HG02798 (cell line): ENCODE measurements around the gene BRF1.
A peak's percentile ranks its signal among the peaks of the same experiment; 100 is the strongest.

Experiments used
- ATAC-seq: cut with Tn5 transposase; IDR thresholded peaks from one replicate; pipeline ENCODE4 v1.9.1; 2021; ENCODE audit warnings: mild to moderate bottlenecking; ENCODE audit not compliant: unreplicated experiment, poor library complexity

The BRF1 gene

DNA sequence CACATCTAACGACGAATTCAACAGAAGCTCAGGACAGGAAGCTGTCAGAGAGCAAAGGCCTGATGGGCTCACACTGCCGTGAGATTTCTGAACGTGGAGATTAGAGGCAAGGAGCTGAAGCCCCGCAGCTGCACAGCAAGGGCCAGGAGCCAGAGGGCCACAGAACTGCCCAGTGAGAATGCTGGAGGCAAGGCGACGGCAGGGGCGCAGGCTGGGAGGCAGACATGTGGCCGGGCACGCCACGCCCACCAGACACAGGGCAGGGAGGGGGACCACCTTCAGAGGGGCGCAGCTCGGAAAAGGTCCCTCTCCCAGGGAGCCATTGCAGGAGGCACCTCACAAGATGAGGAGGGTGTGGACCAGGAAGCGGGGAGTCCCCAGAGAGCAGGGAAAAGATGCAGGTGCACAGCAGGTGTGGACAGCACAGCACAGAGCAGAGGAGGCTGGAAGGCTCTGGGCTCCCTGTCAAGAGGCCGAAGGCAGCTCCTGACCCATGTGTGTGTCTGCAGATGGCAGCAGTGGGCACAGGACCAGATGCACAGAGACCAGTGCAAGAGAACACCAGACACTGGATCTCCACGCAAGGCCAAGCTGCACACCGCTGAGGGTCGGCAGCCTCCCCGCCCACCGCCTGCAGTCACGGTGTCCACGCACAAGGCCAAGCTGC lies 29.4 kb downstream of the BRF1 start:
- no peak for ATAC-seq

- no peak for ATAC-seq
These were observed 31.4 kb downstream of the BRF1 start for GRCh38 chr14:105269405-105269804.

DNA sequence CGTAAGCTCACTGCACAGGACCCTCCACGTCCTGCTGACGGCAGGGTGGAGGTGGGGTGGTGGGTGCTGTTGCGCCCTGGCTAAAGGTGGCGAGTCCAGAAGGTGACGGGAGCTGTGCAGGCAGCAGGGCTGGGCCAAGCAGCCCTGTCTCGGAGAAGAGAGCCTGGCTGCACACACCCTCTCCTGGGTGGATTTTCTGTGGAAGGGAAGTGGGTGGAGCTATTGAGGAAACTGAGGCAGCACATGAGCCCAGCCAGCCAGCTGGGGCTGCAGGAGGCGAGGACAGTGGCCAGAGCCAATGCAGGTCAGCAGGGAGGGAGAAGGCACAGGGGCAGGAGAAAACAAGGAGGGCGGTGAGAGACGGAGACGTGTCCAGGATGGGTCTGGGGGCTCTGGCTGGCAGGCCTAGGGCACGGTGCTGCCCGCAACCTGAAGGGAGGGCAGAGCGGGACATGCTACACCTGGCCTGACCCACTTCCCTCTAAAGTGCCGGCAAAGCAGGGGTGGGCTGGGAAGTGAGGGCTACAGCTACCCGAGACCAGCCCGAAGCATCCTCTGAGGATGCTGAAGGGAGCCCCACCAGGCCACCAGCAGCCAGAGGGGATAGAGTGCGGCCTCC lies 32.0 kb downstream of the BRF1 start:
- no peak for ATAC-seq

DNA sequence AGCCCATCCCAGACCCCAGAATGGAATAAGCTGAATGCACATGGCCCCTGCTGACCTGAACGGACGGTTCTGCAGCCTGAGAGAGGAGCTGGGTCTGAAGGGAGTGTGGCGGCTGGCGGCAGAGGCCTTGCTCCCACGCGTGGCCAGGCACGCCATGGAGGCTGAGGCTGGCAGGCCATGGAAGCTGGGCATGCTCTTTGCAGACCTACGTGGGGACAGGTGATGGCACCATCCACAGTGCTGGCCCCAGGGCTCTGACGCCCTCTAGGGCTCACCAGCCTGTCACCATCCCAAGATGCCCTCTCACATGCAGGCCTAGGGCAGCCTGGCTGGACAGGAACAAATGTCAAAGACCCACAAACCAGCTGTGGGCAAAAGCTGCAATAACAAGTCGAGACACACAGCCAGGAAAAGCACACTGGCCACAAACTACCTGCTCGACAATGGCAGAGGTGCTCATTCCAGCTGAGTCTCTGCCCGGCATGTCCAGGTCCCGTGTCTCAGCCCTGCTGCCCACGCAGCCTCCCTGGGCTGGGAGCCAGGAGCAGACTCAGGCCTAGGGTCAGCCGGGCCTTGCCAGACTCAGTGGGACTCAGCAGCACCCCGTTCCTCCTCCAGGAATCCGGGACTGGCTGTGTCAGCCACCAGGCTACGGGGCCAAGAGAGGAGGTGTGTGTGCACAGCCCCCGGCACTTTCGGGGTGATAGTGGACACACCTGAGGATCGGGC lies 32.8 kb downstream of the BRF1 start:
- ATAC-seq, result no peak

DNA sequence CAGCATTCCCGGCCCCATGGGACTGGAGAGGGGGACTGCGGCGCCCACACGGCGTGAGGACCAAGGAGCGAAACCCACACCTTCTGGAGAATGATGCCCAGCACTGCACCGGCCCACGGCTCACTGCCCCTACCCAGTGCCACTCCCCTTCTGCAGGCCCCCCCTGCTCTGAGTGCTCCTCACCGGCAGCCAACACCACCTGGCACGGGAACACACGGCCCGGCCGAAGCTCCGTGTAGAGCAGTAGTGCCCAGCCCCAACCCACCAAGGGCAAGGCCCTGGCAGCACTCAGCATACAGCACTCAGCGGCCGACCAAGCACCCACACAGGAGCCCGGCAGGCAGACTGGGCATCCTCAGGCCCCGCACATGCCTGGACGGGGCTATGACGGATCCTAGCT lies 39.0 kb downstream of the BRF1 start:
- ATAC-seq, result no peak

DNA sequence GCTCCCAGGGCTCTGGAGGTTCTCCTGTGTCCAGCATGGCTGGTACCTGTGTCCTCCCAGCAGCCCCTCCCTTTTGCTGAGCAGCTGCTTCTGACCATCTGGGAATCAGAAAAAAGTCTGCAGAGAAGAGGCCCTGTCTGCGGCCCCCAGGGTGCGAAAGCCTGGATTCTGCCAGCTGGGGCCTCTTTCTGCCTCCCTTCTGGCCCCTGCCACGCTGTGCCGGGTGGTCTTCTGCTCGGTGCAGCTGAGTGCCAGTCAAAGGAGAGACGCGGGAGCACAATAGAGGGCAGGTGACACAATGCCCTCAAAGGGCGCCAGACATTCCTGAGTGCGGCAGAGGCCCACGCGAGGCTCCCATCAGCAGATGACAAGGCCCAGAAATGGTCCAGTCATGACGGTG lies 39.8 kb downstream of the BRF1 start:
- no peak for ATAC-seq

DNA sequence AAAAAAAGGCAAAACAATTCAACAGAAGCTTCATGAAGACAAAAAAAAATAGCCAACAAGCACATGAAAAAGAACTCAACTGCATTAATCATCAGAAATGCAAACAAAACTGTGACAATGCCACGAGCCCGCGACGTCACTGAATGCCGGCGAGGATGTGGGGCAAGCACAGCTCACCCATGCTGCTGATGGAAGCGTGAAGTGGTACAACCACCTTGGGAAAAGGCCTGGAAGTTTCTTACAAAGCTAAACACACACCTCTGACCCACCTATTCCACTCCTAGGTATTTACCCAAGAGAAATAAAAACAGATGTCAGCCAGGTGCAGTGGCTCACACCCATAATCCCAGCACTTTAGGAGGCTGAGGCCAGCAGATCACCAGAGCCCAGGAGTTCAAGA lies 42.0 kb downstream of the BRF1 start:
- ATAC-seq, result no peak

GRCh38 chr14:105257464-105257863 lies 43.3 kb downstream of the BRF1 start:
- ATAC-seq, result no peak

DNA sequence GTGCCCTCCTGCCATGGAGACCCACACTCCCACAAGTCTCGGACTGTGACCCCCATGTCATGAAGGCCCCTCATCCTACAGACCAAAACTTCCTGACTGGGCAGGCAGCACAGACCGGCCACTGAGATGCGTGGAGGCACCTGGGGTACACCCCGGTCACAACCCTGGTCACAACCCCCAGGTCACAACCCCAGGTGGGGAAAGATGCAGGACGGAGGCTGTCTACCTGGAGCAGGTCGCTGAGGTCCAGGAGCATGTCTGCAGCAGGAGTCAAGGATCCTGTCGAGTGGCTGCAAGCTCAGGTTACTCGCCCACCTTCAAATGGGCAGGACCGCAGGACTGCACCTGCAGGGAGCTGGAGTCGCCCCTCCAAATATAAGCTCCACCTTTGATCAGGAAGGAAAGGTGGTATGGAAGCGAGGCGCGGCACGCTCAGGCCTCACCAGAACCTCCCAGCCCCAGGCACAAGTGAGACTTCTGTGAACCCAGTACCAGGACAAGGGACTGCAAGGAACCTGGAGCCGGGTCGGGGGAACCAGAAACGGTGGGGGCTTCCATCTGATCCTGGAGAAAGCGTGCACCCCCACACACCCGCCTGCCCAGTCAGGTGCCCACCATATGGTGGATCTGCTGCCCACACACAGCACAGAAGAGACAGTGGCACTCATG lies 44.4 kb downstream of the BRF1 start:
- ATAC-seq, result no peak

GRCh38 chr14:105255021-105255507 lies 45.7 kb downstream of the BRF1 start:
- no peak for ATAC-seq

DNA sequence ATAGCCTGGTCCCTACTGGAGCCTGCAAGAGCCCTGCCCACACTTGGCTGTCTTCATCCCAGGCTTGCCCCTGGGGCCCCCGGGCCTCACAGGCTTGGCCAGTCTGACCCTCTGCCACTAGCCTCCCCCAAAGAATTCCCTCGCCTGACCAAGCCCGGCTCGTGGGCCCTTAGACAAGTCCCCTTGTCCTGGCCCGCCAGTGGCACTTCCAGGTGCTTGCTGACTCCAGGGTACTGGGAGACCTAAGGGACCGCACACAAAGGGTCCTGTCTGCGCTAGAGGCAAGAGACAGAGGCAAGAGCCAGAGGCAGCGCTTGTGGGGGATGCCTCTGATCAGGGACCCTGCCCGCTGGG lies 47.5 kb downstream of the BRF1 start:
- ATAC-seq, result no peak

DNA sequence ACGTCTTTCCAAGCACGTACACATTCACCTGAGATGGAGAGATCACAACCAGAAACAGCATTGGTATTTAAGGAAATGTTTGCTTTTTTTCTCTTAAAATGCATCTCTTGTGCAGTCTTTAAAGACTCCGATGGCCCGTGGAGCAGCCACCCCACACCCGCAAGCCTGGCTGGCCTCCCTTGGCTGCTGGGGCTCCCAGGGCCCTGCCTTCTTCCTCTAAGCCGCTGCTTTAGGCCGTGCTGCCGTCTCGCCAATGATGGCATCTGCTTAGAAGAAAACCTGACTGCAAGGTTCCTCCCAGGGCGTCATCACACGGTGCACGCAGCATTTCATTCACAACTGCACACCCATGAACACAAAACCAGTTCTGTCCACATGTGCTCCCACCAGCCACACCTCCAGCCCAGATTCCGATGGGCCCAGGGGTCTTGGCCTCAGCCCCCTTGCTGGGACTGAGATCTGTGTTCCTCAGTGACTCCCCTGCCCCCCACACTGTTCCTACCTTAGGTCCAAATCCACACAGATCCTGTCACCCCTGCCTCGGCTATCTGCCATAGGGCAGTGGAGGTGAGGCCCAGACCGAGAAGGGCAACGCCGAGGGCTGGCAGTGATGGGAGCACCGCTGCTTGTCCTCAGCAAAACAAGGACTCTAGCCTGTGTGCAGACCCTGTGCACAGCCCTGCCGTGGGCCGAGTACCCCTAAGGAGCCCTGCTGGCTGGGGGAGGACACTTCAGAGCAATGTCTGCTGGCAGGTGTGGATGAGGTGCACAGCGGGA lies 48.1 kb downstream of the BRF1 start:
- ATAC-seq, result no peak

DNA sequence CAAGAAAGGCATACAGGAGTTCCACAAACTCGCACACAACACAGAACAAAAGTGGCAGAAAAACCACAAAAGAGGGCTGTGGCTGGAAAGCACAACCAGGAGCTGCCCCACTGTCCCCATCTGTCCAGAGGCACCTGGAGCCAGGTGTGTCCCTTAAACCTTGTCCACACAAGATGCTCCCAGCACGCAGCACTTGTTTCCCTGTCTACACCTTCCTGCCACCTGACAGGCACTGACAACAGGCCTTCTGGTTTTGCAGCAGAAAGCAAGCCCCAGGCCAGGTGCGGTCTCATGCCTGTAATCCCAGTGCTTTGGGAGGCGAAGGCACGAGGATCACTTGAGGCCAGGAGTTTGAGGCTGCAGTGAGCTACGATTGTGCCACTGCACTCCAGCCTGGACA lies 48.9 kb downstream of the BRF1 start:
- ATAC-seq, result no peak

DNA sequence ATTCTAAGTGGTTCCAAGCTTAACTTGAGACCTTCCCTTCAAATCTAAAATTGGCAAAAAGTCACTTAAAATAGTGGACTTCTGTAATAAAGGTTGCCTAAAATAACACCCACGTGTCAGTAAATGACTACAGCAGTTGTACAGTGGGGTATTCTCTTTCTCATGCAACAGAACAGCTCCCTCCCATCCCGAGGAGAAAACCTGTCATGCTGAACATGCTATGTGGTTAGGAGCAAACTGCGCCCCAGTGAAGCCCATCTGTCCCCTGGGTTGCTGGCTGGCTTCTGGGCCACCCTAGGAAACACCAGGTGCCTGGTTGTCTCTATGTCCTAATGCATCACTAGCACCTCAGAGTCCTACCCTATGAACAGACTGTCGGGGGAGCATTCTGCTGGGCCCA lies 49.8 kb downstream of the BRF1 start:
- no peak for ATAC-seq

DNA sequence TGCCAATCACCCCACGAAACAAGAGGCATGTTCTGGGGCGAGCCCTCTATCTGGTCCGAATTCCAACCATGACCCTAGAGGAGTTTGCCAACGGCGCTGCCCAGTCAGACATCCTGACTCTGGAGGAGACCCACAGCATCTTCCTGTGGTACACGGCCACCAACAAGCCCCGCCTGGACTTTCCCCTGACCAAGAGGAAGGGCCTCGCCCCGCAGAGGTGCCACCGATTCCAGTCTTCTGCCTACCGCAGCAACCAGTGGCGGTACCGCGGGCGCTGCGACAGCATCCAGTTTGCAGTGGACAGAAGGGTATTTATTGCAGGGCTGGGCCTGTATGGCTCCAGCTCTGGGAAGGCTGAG lies 50.8 kb downstream of the BRF1 start:
- ATAC-seq, result no peak

DNA sequence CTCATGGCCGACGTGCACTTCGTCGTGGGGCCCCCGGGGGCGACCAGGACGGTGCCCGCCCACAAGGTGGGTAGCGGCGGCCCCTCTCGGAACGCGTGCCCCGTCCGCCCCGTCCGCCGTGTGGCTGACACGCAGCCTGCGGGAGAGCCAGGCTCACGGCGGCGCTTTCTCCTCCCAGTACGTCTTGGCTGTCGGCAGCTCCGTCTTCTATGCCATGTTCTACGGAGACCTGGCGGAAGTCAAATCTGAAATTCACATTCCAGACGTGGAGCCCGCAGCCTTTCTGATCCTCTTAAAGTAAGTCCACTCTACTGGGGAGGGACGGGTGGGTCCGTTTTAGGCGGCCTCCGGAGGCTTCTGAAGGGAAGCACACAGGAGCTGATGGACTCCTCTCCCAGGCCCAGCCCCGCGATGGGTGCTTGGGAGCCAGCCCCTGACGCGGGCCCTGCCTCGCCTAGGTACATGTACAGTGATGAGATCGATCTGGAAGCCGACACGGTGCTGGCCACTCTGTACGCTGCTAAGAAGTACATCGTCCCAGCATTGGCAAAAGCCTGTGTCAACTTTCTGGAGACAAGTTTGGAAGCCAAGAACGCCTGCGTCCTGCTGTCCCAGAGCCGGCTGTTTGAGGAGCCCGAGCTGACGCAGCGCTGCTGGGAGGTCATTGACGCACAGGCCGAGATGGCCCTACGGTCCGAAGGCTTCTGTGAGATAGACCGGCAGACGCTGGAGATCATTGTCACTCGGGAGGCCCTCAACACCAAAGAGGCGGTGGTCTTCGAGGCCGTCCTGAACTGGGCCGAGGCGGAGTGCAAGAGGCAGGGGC lies 51.4 kb downstream of the BRF1 start:
- peak; percentile 1 for ATAC-seq

DNA sequence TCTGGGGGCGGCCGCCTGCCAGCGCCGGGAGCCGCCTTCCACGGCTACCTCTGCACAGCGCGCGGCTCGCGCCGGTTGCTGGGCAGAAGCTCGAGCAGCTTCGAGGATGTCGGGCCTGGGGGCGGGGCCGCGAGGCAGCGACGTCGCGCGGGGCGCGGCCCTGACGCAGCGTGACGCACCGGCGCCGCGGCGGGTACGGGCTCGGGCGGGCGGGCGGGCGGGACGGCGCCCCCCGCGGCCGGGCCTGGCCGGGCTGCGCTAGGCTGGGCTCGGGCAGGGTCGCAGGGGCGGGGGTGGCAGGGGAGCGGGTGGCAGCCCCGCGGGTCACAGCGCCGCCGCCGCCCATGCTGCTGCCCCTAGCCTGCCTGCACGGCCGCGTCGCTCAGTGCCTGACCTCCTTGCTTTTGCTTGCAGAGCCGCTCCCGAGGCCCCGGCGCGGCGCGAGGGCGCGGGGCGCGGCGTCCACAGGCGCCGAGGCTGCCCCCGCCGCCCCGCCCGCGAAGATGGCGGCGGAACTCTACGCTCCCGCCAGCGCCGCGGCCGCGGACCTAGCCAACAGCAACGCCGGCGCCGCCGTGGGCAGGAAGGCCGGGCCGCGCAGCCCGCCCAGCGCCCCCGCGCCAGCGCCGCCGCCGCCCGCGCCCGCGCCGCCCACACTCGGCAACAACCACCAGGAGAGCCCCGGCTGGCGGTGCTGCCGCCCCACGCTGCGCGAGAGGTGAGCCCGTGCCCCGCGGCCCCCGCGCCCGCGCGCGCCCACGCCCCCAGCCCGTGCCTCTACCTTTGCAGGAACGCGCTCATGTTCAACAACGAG lies 52.2 kb downstream of the BRF1 start, which contains the start of gene BTBD6:
Gene BTBD6 (plus strand): TSS at position 166 of the 814 bp plus-strand sequence. CDS start 179 bp downstream, at position 345.
- ATAC-seq, result peak; percentile 88

DNA sequence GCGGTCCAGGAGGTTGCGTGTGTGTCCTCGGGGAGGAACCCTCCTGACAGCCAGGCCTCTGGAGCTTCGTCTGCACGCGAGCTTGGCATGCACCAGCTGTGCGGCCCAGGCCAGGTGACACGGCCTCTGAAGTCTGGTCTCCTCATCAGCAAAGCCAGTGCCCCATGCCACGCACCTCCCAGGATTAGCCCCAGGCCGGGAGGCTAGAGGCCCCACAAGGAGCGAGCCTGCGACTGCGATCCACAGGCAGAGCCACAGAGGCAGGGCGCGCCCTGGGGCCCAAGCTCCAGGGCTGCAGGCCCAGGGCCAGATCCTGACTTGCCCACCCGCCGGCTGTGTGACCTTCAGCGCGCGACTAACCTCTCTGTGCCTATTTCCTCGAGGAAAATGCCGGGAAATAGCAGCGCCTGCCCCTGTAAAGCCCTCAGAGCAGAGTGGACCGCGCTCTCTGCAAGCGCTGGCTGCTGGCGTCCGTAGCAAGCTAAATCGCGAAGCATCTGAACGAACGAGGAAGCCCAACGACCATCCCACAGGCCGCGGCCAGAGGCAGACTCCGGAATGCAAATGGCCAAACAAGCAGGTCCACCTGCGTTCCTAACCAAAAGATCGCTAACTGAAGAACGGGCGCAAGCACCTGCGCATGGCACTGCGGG lies 53.0 kb downstream of the BRF1 start:
- ATAC-seq, result no peak
